Measurements from ENCODE around the gene SNX4.

DNA sequence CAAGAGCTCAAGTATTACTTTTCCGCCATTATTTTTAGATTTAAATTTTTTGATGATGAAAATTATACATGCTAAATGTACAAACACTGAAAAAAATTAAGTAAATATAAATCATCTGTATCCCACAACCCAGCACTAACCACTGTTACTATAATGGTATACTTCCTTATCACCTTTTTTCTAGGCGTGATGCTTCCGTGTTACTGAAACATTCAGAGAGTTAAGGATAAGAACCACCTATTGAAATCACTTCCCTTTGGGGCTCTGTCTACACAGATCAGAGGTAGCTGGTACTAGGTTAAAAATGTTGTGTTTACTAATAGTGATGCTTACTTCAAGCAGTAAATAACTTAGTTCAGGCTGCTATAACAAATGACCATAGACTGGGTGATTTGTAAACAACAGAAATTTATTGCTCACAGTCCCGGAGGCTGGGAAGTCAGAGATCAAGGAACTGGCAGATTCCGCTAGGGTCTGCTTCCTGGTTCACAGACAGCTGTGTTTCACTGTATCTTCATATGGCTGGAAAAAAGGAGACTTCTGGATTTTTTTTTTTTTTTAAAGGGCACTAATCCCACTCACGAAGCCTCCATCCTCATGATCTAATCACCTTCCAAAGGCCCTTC, 6.4 kb downstream of the SNX4 start:
- TF ChIP-seq, protein P1, sequence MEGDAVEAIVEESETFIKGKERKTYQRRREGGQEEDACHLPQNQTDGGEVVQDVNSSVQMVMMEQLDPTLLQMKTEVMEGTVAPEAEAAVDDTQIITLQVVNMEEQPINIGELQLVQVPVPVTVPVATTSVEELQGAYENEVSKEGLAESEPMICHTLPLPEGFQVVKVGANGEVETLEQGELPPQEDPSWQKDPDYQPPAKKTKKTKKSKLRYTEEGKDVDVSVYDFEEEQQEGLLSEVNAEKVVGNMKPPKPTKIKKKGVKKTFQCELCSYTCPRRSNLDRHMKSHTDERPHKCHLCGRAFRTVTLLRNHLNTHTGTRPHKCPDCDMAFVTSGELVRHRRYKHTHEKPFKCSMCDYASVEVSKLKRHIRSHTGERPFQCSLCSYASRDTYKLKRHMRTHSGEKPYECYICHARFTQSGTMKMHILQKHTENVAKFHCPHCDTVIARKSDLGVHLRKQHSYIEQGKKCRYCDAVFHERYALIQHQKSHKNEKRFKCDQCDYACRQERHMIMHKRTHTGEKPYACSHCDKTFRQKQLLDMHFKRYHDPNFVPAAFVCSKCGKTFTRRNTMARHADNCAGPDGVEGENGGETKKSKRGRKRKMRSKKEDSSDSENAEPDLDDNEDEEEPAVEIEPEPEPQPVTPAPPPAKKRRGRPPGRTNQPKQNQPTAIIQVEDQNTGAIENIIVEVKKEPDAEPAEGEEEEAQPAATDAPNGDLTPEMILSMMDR (conservative IDR thresholded peaks at IDR 0.05; ENCODE audit: low read length), result no peak
- TF ChIP-seq EZH2phosphoT487 (IDR thresholded peaks at IDR 0.05; ENCODE audit: borderline replicate concordance, low read depth, low read length), result no peak

Data from OCI-LY7 (cell line).